ENCODE results near the gene MCRIP1. TPM values are rescaled to one million over a fixed set of nuclear protein-coding genes. Genes with fewer than 3 reads are reported as not detected.

MCRIP1 gene
- total and polyA plus RNA-seq, 2 of the 4 experiments (the other 2 are of a cell fraction) = 56.5 to 164 TPM

DNA sequence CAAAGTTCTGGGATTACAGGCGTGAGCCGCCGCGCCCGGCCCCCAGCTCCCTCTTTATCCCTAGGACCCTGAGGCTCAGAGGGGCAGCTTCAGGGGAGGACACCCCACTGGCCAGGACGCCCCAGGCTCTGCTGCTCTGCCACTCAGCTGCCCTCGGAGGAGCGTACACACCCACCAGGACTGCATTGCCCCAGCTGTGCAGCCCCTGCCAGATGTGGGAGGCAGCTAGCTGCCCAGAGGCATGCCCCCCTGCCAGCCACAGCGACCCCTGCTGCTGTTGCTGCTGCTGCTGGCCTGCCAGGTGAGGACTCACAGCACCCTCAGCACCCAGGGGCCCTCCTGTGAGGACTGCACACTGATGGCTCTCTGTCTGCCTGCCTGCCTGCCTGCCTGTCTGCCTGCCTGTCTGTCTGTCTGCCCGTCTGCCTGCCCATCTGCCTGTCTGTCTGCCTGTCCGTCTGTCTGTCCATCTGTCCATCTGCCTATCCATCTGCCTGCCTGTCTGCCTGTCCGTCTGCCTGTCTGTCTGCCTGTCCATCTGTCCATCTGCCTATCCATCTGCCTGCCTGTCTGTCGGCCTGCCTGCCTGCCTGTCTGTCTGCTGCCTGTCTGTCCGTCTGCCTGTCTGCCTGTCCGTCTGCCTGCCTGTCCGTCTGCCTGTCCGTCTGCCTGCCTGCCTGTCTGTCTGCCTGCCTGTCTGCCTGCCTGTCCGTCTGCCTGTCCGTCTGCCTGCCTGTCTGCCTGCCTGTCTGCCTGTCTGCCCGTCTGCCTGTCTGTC, 24.1 kb downstream of the MCRIP1 start:
- intact Hi-C loops (cut with micrococcal nuclease) = no loop called here
- TF ChIP-seq RFX5 (IDR thresholded peaks at IDR 0.05; ENCODE audit: low read depth, low read length) (no peak), RAD21 (IDR thresholded peaks at IDR 0.05; ENCODE audit: low read length) (no peak), CEBPB (IDR thresholded peaks at IDR 0.05; ENCODE audit: low read depth, low read length) (no peak), NFE2L2 (IDR thresholded peaks at IDR 0.05; ENCODE audit: low read depth, low read length) (no peak), RCOR1 (IDR thresholded peaks at IDR 0.05; ENCODE audit: insufficient replicate concordance, low read length) (no peak), MAZ (IDR thresholded peaks at IDR 0.05; ENCODE audit: borderline replicate concordance, low read depth, low read length) (no peak), MAFK (IDR thresholded peaks at IDR 0.05; ENCODE audit: low read depth, low read length) (no peak), FOS (IDR thresholded peaks at IDR 0.05; ENCODE audit: low read depth, low read length) (no peak), CHD1 (IDR thresholded peaks at IDR 0.05; ENCODE audit: low read depth, low read length) (no peak), SMC3 (IDR thresholded peaks at IDR 0.05; ENCODE audit: low read depth, low read length) (no peak), POLR2A (IDR thresholded peaks at IDR 0.05; ENCODE audit: low read depth, low read length) (no peak), MXI1 (IDR thresholded peaks at IDR 0.05; ENCODE audit: borderline replicate concordance, low read depth, low read length) (no peak)
- TF ChIP-seq, protein P1, sequence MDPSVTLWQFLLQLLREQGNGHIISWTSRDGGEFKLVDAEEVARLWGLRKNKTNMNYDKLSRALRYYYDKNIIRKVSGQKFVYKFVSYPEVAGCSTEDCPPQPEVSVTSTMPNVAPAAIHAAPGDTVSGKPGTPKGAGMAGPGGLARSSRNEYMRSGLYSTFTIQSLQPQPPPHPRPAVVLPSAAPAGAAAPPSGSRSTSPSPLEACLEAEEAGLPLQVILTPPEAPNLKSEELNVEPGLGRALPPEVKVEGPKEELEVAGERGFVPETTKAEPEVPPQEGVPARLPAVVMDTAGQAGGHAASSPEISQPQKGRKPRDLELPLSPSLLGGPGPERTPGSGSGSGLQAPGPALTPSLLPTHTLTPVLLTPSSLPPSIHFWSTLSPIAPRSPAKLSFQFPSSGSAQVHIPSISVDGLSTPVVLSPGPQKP (IDR thresholded peaks at IDR 0.05; ENCODE audit: borderline replicate concordance, low read depth, low read length) = no peak
- TF ChIP-seq, protein P2, sequence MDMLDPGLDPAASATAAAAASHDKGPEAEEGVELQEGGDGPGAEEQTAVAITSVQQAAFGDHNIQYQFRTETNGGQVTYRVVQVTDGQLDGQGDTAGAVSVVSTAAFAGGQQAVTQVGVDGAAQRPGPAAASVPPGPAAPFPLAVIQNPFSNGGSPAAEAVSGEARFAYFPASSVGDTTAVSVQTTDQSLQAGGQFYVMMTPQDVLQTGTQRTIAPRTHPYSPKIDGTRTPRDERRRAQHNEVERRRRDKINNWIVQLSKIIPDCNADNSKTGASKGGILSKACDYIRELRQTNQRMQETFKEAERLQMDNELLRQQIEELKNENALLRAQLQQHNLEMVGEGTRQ (IDR thresholded peaks at IDR 0.05; ENCODE audit: low read depth, low read length) = no peak
- TF ChIP-seq, protein P3, sequence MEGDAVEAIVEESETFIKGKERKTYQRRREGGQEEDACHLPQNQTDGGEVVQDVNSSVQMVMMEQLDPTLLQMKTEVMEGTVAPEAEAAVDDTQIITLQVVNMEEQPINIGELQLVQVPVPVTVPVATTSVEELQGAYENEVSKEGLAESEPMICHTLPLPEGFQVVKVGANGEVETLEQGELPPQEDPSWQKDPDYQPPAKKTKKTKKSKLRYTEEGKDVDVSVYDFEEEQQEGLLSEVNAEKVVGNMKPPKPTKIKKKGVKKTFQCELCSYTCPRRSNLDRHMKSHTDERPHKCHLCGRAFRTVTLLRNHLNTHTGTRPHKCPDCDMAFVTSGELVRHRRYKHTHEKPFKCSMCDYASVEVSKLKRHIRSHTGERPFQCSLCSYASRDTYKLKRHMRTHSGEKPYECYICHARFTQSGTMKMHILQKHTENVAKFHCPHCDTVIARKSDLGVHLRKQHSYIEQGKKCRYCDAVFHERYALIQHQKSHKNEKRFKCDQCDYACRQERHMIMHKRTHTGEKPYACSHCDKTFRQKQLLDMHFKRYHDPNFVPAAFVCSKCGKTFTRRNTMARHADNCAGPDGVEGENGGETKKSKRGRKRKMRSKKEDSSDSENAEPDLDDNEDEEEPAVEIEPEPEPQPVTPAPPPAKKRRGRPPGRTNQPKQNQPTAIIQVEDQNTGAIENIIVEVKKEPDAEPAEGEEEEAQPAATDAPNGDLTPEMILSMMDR (conservative IDR thresholded peaks at IDR 0.05; ENCODE audit: low read depth, low read length) = no peak; the same call in 1 of the 2 replicates

More for the DNA sequence above, 24.1 kb downstream of the MCRIP1 start:
- 75% methylated on average over 8 of the region's 20 CpGs; no CpG with 5 or more reads in 1 of the 2 experiments for WGBS, 2 experiments (ENCODE audit: extremely low coverage in 2 of 2, insufficient read length in 1 of 2)
- H2BK5ac ChIP-seq (ENCODE audit: low read depth, low read length, poor library complexity, severe bottlenecking) = no peak overlapping the region
- H3K79me1 ChIP-seq (ENCODE audit: low read depth in 1 of 2, low read length in 2 of 2) = no peaks in the 10 kb centered on the region
- peaks cover 3% of the 10 kb centered on the region; the same call in 1 of the 2 replicates for H3K9me3 ChIP-seq (ENCODE audit: control insufficient read depth, insufficient read depth, low read length)
- no peak overlapping the region for H4K5ac ChIP-seq (ENCODE audit: low read depth, low read length)
- ChIA-PET POLR2A (ENCODE audit: unreplicated experiment) (no interaction called here), CTCF (interaction anchor here (0.7 kb wide), 1 partner anchor 211 kb away, joined by 3 read pairs; no protein-coding TSS in a partner anchor)
- H2BK20ac ChIP-seq (ENCODE audit: low read depth, low read length) = no peak overlapping the region
- H3K14ac ChIP-seq (replicated peaks; ENCODE audit: low read depth, low read length) = no peak overlapping the region
- no peak overlapping the region for H2BK120ac ChIP-seq (ENCODE audit: low read depth, low read length)
- BruUV-seq (replicated peaks) = no TSS peak
- no peak overlapping the region for H3K9ac ChIP-seq (ENCODE audit: low read depth, low read length)
- no peak overlapping the region for H3K56ac ChIP-seq (ENCODE audit: extremely low read depth, insufficient read depth, low read length)
- H3K4me3 ChIP-seq (ENCODE audit: insufficient read depth, low read depth, low read length) = no peak overlapping the region
- H3K18ac ChIP-seq (ENCODE audit: low read depth, low read length) = no peak overlapping the region
- H2AFZ ChIP-seq (replicated peaks; ENCODE audit: low read length, poor library complexity) = no peak overlapping the region
- H3K4me2 ChIP-seq (ENCODE audit: low read depth, low read length) = no peak overlapping the region
- ATAC-seq (ENCODE audit: low read depth) (no peak), DNase-seq (no peak)
- H2AK5ac ChIP-seq (ENCODE audit: low read depth, low read length) = no peak overlapping the region
- H3K9me1 ChIP-seq (ENCODE audit: insufficient read depth, low read length) = no peaks in the 10 kb centered on the region
- no peaks in the 10 kb centered on the region for H4K20me1 ChIP-seq (ENCODE audit: insufficient read depth, low read length)
- H2BK15ac ChIP-seq (ENCODE audit: low read depth, low read length) = no peak overlapping the region
- in situ Hi-C loops (cut with MboI; ENCODE audit: low sequenced_read_pairs) (no loop called here), dilution Hi-C loops (cut with HindIII; ENCODE audit: low sequenced_read_pairs, unreplicated experiment) (no loop called here)
- H3K4ac ChIP-seq (ENCODE audit: low read depth, low read length) = no peak overlapping the region
- H4K91ac ChIP-seq (ENCODE audit: insufficient read depth, low read depth, low read length) = no peak overlapping the region
- H3K4me1 ChIP-seq (ENCODE audit: control insufficient read depth, insufficient read depth, low read length) = no peaks in the 10 kb centered on the region
- no peak overlapping the region for H4K8ac ChIP-seq (ENCODE audit: low read depth in 2 of 2, low read length in 2 of 2)
- H3K27ac ChIP-seq (ENCODE audit: insufficient read depth, low read length) = no peak overlapping the region
- H3K23ac ChIP-seq (ENCODE audit: low read depth, low read length) = no peak overlapping the region
- H3K36me3 ChIP-seq (ENCODE audit: control insufficient read depth, insufficient read depth, low read length) = no peaks in the 10 kb centered on the region
- no peak overlapping the region for H2AK9ac ChIP-seq (replicated peaks; ENCODE audit: low read depth, low read length, poor library complexity)
- H3K27me3 ChIP-seq (ENCODE audit: control insufficient read depth, insufficient read depth, low read length) = peaks cover 59% of the 10 kb centered on the region
